Left ventricle myocardium inferior (tissue), 1 donor: ENCODE measurements around the gene BLACAT1. TPM values are rescaled to one million over a fixed set of nuclear protein-coding genes. Genes with fewer than 3 reads are reported as not detected.

ENCODE experiments used
- DNase-seq: peaks from one replicate; pipeline ENCODE4 v3.0.0-alpha.2; 2020
- H3K27ac ChIP-seq: fragments of 200-600 bp; replicated peaks from 2 replicates; pipeline ENCODE4 v1.8.0; 2021
- H3K27me3 ChIP-seq: fragments of 200-600 bp; 2 replicates; pipeline ENCODE4 v1.8.0; 2021; ENCODE audit warnings: low read depth
- H3K36me3 ChIP-seq: fragments of 200-600 bp; 2 replicates; pipeline ENCODE4 v1.8.0; 2021
- H3K4me1 ChIP-seq: fragments of 200-600 bp; 2 replicates; pipeline ENCODE4 v1.8.0; 2021
- H3K4me3 ChIP-seq: fragments of 200-600 bp; 2 replicates; pipeline ENCODE4 v1.8.0; 2021; ENCODE audit warnings: mild to moderate bottlenecking, moderate library complexity
- H3K9me3 ChIP-seq: fragments of 200-600 bp; replicated peaks from 2 replicates; pipeline ENCODE4 v1.8.0; 2021
- intact Hi-C: fragments of 100-400 bp; cut with micrococcal nuclease; formaldehyde crosslinking; loops from one replicate; pipeline ENCODE4 v1.11.0; 2022
- long read RNA-seq: library from polyadenylated mRNA; unstranded; transcript quantifications from one replicate; pipeline ENCODE4 v2.0.0, GENCODE V29; 2021
- total RNA-seq: library from RNA; stranded (reverse); fragmentation: NEBNext Ultra II Directional; extraction: Animal tissue kit (Norgen Biotek cat#: 25700); gene quantifications from one replicate; pipeline ENCODE4 v1.2.1, GENCODE V29; 2021
- TF ChIP-seq, protein P1 (sequence below): fragments of 200-600 bp; IDR thresholded peaks from 2 replicates; pipeline ENCODE4 v1.8.0; 2021; ENCODE audit warnings: antibody characterized with exemption, mild to moderate bottlenecking, borderline replicate concordance
- donor health status: DM: no; HTN: yes; CAD: no; lungs with severe emphysema.

Gene BLACAT1
- not detected for total RNA-seq
- long read RNA-seq: 0 reads

DNA sequence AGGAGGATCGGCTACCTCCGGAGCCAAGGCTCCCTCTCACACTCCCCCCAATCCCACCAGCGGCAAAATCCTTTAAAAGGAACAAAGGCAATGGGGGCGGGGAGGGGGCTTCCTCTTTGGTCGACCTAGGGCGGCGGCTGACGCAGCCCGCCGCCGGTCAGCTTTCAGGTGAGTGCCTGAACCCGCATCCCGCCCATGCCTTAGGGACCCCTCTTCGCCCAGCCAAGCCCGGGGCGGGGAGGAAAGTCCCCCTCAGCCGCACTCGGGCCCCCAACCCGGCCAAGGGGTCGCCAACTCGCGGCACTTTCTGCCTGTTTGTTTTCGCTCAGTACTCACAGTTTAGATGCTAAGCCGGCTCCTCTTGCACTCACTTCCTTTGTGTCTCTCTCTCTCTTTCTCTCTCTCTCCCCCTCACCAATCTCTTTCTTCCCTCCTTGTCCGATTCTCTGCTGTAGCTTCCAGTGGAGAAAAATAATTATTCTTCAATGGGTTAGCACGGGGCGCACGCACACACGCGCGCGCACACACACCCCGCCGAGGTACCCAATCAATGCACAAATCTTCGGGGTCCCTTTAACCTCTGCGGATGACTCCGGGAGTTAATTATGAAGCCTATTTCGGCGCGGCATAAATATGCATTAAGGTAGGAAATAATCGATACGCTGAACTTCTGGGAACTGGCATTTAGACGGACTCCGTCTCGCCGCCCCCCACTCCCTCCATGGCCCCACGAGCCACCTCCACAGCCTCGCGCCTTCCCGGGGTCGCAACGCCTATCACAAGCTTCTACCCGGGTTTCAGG, at the start of gene BLACAT1:
TSS of gene BLACAT1 (minus strand) at position 465 of the 802 bp plus-strand sequence.
- no peak for DNase-seq
- intact Hi-C loops: no loop called here
- Histone ChIP-seq H3K27ac (no peak within 1 kb of the TSS), H3K36me3 (no peaks in the 10 kb centered on the region), H3K4me1 (peaks cover 27% of the 10 kb centered on the region), H3K9me3 (no peaks in the 10 kb centered on the region), H3K4me3 (peak within 1 kb of the TSS; percentile 40), H3K27me3 (peaks cover 99% of the 10 kb centered on the region)
- TF ChIP-seq, protein P1, sequence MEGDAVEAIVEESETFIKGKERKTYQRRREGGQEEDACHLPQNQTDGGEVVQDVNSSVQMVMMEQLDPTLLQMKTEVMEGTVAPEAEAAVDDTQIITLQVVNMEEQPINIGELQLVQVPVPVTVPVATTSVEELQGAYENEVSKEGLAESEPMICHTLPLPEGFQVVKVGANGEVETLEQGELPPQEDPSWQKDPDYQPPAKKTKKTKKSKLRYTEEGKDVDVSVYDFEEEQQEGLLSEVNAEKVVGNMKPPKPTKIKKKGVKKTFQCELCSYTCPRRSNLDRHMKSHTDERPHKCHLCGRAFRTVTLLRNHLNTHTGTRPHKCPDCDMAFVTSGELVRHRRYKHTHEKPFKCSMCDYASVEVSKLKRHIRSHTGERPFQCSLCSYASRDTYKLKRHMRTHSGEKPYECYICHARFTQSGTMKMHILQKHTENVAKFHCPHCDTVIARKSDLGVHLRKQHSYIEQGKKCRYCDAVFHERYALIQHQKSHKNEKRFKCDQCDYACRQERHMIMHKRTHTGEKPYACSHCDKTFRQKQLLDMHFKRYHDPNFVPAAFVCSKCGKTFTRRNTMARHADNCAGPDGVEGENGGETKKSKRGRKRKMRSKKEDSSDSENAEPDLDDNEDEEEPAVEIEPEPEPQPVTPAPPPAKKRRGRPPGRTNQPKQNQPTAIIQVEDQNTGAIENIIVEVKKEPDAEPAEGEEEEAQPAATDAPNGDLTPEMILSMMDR: no peak

DNA sequence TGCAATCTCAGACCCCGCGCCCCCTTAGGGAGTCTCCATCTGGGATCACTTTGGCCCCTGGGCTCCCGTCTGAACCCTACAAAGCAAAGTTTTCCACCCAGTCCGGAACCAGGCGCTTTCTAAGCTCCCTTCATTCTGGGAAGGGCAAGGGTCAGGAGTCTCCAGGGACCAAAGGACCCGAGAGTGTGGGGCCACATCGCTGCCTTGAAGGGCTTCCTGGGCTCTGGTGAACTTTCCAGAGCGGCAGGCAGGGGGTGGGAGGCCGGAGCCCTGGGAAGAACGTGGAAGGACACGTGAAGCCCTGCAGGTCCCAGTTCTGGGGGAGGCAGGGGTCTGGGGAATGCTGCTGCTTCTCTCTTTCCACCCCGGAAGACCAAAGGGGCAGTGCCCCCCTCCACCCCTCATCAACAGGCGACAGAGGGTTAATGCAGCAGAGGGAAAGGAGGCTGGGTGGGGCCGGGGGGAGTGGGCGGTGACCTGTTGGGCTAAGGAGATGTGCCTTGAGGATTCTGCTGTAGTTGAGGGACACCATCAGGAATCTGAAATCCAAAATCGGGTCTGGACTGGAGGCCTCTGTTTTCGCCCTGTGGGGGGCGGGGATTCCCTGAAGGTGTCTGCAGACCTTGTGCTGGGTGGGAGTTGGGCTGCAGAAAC, 49.4 kb upstream of the BLACAT1 start:
- Histone ChIP-seq H3K36me3 (no peaks in the 10 kb centered on the region), H3K27me3 (no peaks in the 10 kb centered on the region), H3K4me3 (peak overlapping the region; percentile 88), H3K27ac (peak overlapping the region; percentile 94), H3K4me1 (peaks cover 79% of the 10 kb centered on the region), H3K9me3 (no peaks in the 10 kb centered on the region)
- TF ChIP-seq, protein P1: peak; percentile 46
- peak; percentile 38 for DNase-seq
- intact Hi-C loops: no loop called here

DNA sequence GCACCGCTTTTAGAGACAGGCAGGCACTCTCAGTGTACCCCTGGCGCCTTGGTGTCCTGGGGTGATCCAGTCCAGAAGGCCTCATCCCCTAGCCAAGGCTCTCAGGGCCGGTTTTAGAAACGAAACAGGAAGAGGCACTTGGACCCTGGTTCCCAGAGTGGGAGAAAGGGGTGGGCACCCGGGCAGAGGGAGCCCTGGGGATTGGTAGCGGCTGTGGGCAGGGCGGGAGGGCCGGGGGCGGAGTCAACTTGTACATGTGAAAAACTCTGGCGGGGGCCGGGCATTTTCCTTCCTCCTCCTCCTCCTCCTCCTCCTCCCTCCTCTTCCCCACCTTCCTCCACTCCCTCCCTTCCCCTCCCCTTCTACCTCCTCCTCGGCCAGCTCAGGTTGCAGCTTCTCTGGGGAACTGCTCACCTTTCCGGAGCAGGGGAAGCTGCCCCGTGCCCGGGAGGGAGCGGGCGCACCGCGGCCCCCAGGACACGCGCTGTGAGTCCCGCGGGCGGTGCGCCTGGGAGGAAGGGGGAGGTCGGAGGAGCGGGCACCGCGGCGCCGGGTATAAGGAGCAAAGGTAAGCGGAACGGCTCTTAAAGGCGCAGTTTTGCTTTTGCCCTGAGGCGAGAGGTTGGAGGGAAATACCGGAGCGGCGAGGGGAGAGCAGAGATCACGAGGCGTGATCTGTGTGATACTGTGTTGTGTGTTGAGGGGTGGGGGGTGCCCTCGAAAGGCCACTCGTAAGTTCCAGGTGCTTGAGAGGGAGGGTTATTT, 48.6 kb upstream of the BLACAT1 start, which contains the start of gene CDK18:
TSS of gene CDK18 (plus strand) at position 359 of the 765 bp plus-strand sequence. CDS start 18,499 bp downstream, outside the sequence.
- H3K27ac ChIP-seq: peak within 1 kb of the TSS; percentile 94
- peaks cover 74% of the 10 kb centered on the region for H3K4me1 ChIP-seq
- intact Hi-C loops: no loop called here
- H3K36me3 ChIP-seq: no peaks in the 10 kb centered on the region
- H3K4me3 ChIP-seq: peak within 1 kb of the TSS; percentile 88
- no peaks in the 10 kb centered on the region for H3K27me3 ChIP-seq
- TF ChIP-seq, protein P1: no peak
- DNase-seq: peak; percentile 89
- H3K9me3 ChIP-seq: no peaks in the 10 kb centered on the region

DNA sequence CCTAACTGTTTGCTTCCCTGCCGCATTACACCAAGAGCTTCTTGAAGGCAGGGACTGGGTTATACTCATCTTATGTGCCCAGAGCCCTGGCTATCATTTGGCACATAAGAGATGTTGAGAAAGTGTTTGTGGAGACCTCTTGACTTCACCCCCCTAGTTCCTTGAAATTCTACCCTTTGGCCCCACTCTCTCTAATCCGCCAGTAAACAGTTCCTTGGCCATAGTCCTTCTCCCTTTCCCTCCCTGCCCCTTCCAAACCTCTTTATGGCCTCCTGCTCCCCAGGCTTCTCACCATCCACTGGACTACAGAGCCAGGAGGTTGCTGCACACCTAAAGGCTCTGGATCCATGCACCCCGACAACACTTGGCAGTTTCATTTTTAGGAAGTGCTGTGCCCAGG, 47.1 kb upstream of the BLACAT1 start:
- peak overlapping the region; percentile 94 for H3K27ac ChIP-seq

More for the DNA sequence above, 47.1 kb upstream of the BLACAT1 start:
- TF ChIP-seq, protein P1: no peak
- no peak overlapping the region for H3K4me3 ChIP-seq
- no peaks in the 10 kb centered on the region for H3K9me3 ChIP-seq
- no peaks in the 10 kb centered on the region for H3K27me3 ChIP-seq
- DNase-seq: no peak
- H3K4me1 ChIP-seq: peaks cover 63% of the 10 kb centered on the region
- H3K36me3 ChIP-seq: no peaks in the 10 kb centered on the region
- intact Hi-C loops: no loop called here
